Keratinocyte (primary cell): ENCODE data around the gene XKR3. TPM values are rescaled to one million over a fixed set of nuclear protein-coding genes. Genes with fewer than 3 reads are reported as not detected.

ENCODE experiments used
- DNase-seq: peaks from one replicate; pipeline ENCODE4 v3.0.0-alpha.2; 2011; ENCODE audit warnings: low read depth, missing footprints, low spot score
- FAIRE-seq: peaks from 2 replicates; lab custom pipeline; 2011; peaks lifted over from hg19 to GRCh38; lab: Jason Lieb, UNC
- H2AFZ ChIP-seq: 2 replicates; pipeline ENCODE4 v1.6.0; 2012; ENCODE audit warnings: low read length, control low read depth, inconsistent platforms; ENCODE audit not compliant: control insufficient read depth
- H3K27ac ChIP-seq: 2 replicates; pipeline ENCODE4 v1.5.1; 2011; ENCODE audit warnings: low read length; ENCODE audit not compliant: control insufficient read depth, insufficient read depth
- H3K27me3 ChIP-seq: 3 replicates; pipeline ENCODE4 v1.6.0; 2011; ENCODE audit warnings: low read length; ENCODE audit not compliant: control insufficient read depth, insufficient read depth; ENCODE audit errors: extremely low read depth
- H3K36me3 ChIP-seq, 2 experiments: 2 replicates in 1 of 2; 3 replicates in 1 of 2; pipeline ENCODE4 v1.5.1; 2011; ENCODE audit warnings: low read length in 2 of 2, mild to moderate bottlenecking in 1 of 2; ENCODE audit not compliant: control insufficient read depth in 2 of 2, insufficient read depth in 2 of 2; ENCODE audit errors: extremely low read depth in 1 of 2
- H3K4me1 ChIP-seq: 3 replicates; pipeline ENCODE4 v1.5.1; 2011; ENCODE audit warnings: low read length; ENCODE audit not compliant: control insufficient read depth, insufficient read depth; ENCODE audit errors: extremely low read depth
- H3K4me2 ChIP-seq: 3 replicates; pipeline ENCODE4 v1.6.0; 2011; ENCODE audit warnings: low read depth, low read length; ENCODE audit not compliant: control insufficient read depth, insufficient read depth; ENCODE audit errors: extremely low read depth
- H3K4me3 ChIP-seq, 3 experiments: fragments of 200-600 bp in 1 of 3; sonication (generic) in 1 of 3; 2 replicates in 2 of 3; 3 replicates in 1 of 3; pipeline ENCODE4 v1.5.1; 2011 to 2016; ENCODE audit warnings: low read length in 3 of 3, mild to moderate bottlenecking in 3 of 3, control low read depth in 2 of 3, inconsistent platforms in 1 of 3, low read depth in 1 of 3, mixed read lengths in 1 of 3, mixed run types in 1 of 3, moderate library complexity in 1 of 3; ENCODE audit not compliant: control insufficient read depth in 2 of 3, insufficient read depth in 2 of 3; ENCODE audit errors: extremely low read depth in 1 of 3
- H3K79me2 ChIP-seq: 2 replicates; pipeline ENCODE4 v1.6.0; 2012; ENCODE audit warnings: low read length; ENCODE audit not compliant: control insufficient read depth, insufficient read depth
- H3K9ac ChIP-seq: 3 replicates; pipeline ENCODE4 v1.6.0; 2011; ENCODE audit warnings: low read length; ENCODE audit not compliant: control insufficient read depth, insufficient read depth; ENCODE audit errors: extremely low read depth
- H3K9me1 ChIP-seq: 3 replicates; pipeline ENCODE4 v1.6.0; 2011; ENCODE audit warnings: low read length; ENCODE audit not compliant: control insufficient read depth, insufficient read depth; ENCODE audit errors: extremely low read depth
- H3K9me3 ChIP-seq: 2 replicates; pipeline ENCODE4 v1.5.1; 2012; ENCODE audit warnings: low read depth, low read length; ENCODE audit not compliant: control insufficient read depth
- H4K20me1 ChIP-seq: 3 replicates; pipeline ENCODE4 v1.6.0; 2011; ENCODE audit warnings: low read length; ENCODE audit not compliant: control insufficient read depth, insufficient read depth; ENCODE audit errors: extremely low read depth
- CTCF ChIP-seq, 3 experiments: IDR thresholded peaks in 1 of 3; conservative IDR thresholded peaks in 1 of 3; optimal IDR thresholded peaks in 1 of 3; 2 replicates in 2 of 3; 3 replicates in 1 of 3; pipeline versions ENCODE3 to v1.5.1; 2011; ENCODE audit warnings: low read length in 3 of 3, mild to moderate bottlenecking in 3 of 3, moderate library complexity in 2 of 3, control low read depth in 1 of 3, inconsistent platforms in 1 of 3; ENCODE audit not compliant: insufficient read depth in 2 of 3; ENCODE audit errors: extremely low read depth in 1 of 3
- EZH2 ChIP-seq: IDR thresholded peaks from one replicate; pipeline ENCODE4 v1.6.1; 2012; ENCODE audit warnings: inconsistent platforms, mild to moderate bottlenecking, low read length, moderate library complexity
- dilution Hi-C: fragments of 300-500 bp; cut with MboI; formaldehyde crosslinking; loops from one replicate; pipeline ENCODE4 v1.7.0; 2020; ENCODE audit warnings: low sequenced_read_pairs; ENCODE audit not compliant: extremely low pct_ligation_motif_present
- polyA plus RNA-seq, 5 experiments: library from polyadenylated mRNA; depleted of rRNA in 3 of 5; stranded (reverse) in 3 of 5; stranded (forward) in 1 of 5; unstranded in 1 of 5; fragments of >200 nt; gene quantifications; 1 replicate in 1 of 5; 2 replicates in 3 of 5; 3 replicates in 1 of 5; pipeline versions ENCODE4 v1.2.1 to v1.2.3, GENCODE V29; 2011 to 2012; ENCODE audit warnings: missing spikeins in 2 of 5, low read depth in 1 of 5, low replicate concordance in 1 of 5

XKR3 gene
- polyA plus RNA-seq, 1 donor (not counting 4 experiments of a cell fraction or from before 2014, with no cell fraction given): not detected

- Histone ChIP-seq H4K20me1 (no peaks in the 10 kb centered on the region), H3K4me2 (no peak overlapping the region), H3K9me3 (peaks cover 4% of the 10 kb centered on the region), H3K9ac (no peak overlapping the region), H3K27me3 (no peaks in the 10 kb centered on the region), H3K4me1 (no peaks in the 10 kb centered on the region), H2AFZ (no peak overlapping the region), H3K27ac (no peak overlapping the region), H3K9me1 (no peaks in the 10 kb centered on the region), H3K4me3 (no peak overlapping the region), H3K79me2 (no peaks in the 10 kb centered on the region), H3K36me3 (no peaks in the 10 kb centered on the region)
- DNase-seq (no peak), FAIRE-seq (no peak)
- TF ChIP-seq EZH2 (no peak), CTCF (optimal IDR thresholded peaks at IDR 0.05 in 1 of 3, IDR thresholded peaks at IDR 0.05 in 1 of 3, conservative IDR thresholded peaks at IDR 0.05 in 1 of 3; ENCODE audit: extremely low read depth in 1 of 3, insufficient read depth in 2 of 3, low read length in 3 of 3) (no peak)
- dilution Hi-C loops: no loop called here
Observed at GRCh38 chr22:16845465-16845864, 20.3 kb upstream of the XKR3 start.

- Histone ChIP-seq H3K36me3 (no peaks in the 10 kb centered on the region), H3K9me1 (no peaks in the 10 kb centered on the region), H3K79me2 (no peaks in the 10 kb centered on the region), H3K27ac (no peak overlapping the region), H3K4me3 (no peak overlapping the region), H3K4me1 (no peaks in the 10 kb centered on the region), H3K9me3 (peaks cover 4% of the 10 kb centered on the region), H3K4me2 (no peak overlapping the region), H3K9ac (no peak overlapping the region), H2AFZ (no peak overlapping the region), H4K20me1 (no peaks in the 10 kb centered on the region), H3K27me3 (no peaks in the 10 kb centered on the region)
- dilution Hi-C loops: no loop called here
- no peak for FAIRE-seq
- TF ChIP-seq CTCF (optimal IDR thresholded peaks at IDR 0.05 in 1 of 3, IDR thresholded peaks at IDR 0.05 in 1 of 3, conservative IDR thresholded peaks at IDR 0.05 in 1 of 3; ENCODE audit: extremely low read depth in 1 of 3, insufficient read depth in 2 of 3, low read length in 3 of 3): no peak
- DNase-seq: no peak
Observed at GRCh38 chr22:16844529-16844928, 19.3 kb upstream of the XKR3 start.
